GM12872 (cell line): ENCODE measurements around the gene PCDHGA4.

ENCODE experiments used
- CTCF ChIP-seq: IDR thresholded peaks from 3 replicates; pipeline ENCODE4 v1.5.1; 2011; ENCODE audit warnings: low read depth, mild to moderate bottlenecking, low read length, moderate library complexity; ENCODE audit not compliant: insufficient read depth

Gene PCDHGA4

GRCh38 chr5:141343953-141344463 lies 10.8 kb upstream of the PCDHGA4 start:
- TF ChIP-seq CTCF: no peak

DNA sequence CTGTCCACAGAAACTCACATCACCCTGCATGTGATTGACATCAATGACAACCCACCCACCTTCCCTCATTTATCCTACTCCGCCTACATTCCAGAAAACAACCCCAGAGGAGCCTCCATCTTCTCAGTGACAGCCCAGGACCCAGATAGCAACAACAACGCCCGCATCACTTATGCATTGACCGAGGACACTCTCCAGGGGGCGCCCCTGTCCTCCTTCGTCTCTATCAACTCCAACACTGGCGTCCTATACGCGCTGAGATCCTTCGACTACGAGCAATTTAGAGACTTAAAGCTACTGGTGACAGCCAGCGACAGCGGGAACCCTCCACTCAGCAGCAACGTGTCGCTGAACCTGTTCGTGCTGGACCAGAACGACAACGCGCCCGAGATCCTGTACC lies 9.5 kb upstream of the PCDHGA4 start:
- no peak for TF ChIP-seq CTCF

GRCh38 chr5:141349917-141350619 lies 4.8 kb upstream of the PCDHGA4 start, which contains the start of gene PCDHGB1:
Gene PCDHGB1, plus strand, starts transcription at chr5:141350099. Its CDS starts 162 bp downstream, at chr5:141350261.
- peak; percentile 64 for TF ChIP-seq CTCF

GRCh38 chr5:141351591-141351990 lies 3.2 kb upstream of the PCDHGA4 start:
- TF ChIP-seq CTCF: no peak

GRCh38 chr5:141355641-141356040 lies 820 bp downstream of the PCDHGA4 start:
- no peak for TF ChIP-seq CTCF

DNA sequence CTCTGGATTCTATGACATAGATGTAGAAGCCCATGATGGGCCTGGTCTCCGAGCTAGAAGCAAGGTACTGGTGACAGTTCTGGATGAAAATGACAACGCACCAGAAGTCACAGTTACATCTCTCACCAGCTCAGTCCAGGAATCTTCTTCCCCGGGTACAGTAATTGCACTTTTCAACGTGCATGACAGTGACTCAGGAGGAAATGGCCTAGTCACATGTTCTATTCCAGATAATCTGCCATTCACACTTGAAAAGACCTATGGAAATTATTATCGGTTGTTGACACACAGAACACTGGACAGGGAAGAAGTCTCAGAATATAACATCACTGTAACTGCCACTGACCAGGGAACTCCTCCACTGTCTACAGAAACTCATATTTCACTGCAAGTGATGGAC lies 1.3 kb downstream of the PCDHGA4 start:
- TF ChIP-seq CTCF: no peak

DNA sequence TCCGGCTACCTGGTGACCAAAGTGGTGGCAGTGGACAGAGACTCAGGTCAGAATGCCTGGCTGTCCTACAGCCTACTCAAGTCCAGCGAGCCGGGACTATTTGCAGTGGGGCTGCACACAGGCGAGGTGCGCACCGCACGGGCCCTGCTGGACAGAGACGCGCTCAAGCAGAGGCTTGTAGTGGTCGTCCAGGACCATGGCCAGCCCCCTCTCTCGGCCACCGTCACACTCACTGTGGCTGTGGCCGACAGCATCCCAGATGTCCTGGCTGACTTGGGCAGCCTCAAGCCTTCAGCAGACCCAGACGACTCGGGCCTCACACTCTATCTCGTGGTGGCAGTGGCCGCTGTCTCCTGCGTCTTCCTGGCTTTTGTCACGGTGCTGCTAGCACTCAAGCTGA lies 2.1 kb downstream of the PCDHGA4 start:
- no peak for TF ChIP-seq CTCF
